Astrocyte (in vitro differentiated cells and primary cell): ENCODE results near the gene CRYAB. TPM values are rescaled to one million over a fixed set of nuclear protein-coding genes. Genes with fewer than 3 reads are reported as not detected.

ENCODE experiments used
- DNase-seq: peaks from one replicate; pipeline ENCODE4 v3.0.0-alpha.2; 2010; ENCODE audit warnings: low read depth
- FAIRE-seq: peaks from 2 replicates; lab custom pipeline; 2011; peaks lifted over from hg19 to GRCh38; lab: Jason Lieb, UNC
- H2AFZ ChIP-seq: 2 replicates; pipeline ENCODE4 v1.6.0; 2012; ENCODE audit warnings: low read depth, low read length, inconsistent platforms
- H3K27ac ChIP-seq: 2 replicates; pipeline ENCODE4 v1.5.1; 2011; ENCODE audit warnings: low read depth, low read length, inconsistent platforms
- H3K27me3 ChIP-seq: 2 replicates; pipeline ENCODE4 v1.6.0; 2011; ENCODE audit warnings: low read length, inconsistent platforms; ENCODE audit not compliant: insufficient read depth
- H3K36me3 ChIP-seq: 2 replicates; pipeline ENCODE4 v1.5.1; 2011; ENCODE audit warnings: low read length, inconsistent platforms; ENCODE audit not compliant: insufficient read depth
- H3K4me1 ChIP-seq: 2 replicates; pipeline ENCODE4 v1.5.1; 2011; ENCODE audit warnings: low read length, inconsistent platforms; ENCODE audit not compliant: insufficient read depth
- H3K4me2 ChIP-seq: 2 replicates; pipeline ENCODE4 v1.6.0; 2012; ENCODE audit warnings: low read length, inconsistent platforms
- H3K4me3 ChIP-seq: 2 replicates; pipeline ENCODE4 v1.5.1; 2011; ENCODE audit warnings: low read depth, mild to moderate bottlenecking, low read length, inconsistent platforms; ENCODE audit not compliant: insufficient read depth
- H3K79me2 ChIP-seq: 2 replicates; pipeline ENCODE4 v1.6.0; 2012; ENCODE audit warnings: mild to moderate bottlenecking, low read length, inconsistent platforms; ENCODE audit not compliant: insufficient read depth
- H3K9ac ChIP-seq: 2 replicates; pipeline ENCODE4 v1.6.0; 2012; ENCODE audit warnings: mild to moderate bottlenecking, low read length, inconsistent platforms
- H3K9me3 ChIP-seq: 2 replicates; pipeline ENCODE4 v1.5.1; 2012; ENCODE audit warnings: low read depth, mild to moderate bottlenecking, low read length, inconsistent platforms; ENCODE audit not compliant: insufficient read depth
- H4K20me1 ChIP-seq: 2 replicates; pipeline ENCODE4 v1.6.0; 2012; ENCODE audit warnings: low read length, inconsistent platforms; ENCODE audit not compliant: insufficient read depth
- H3K27ac Mint-ChIP-seq: one replicate; pipeline ENCODE4 v1.8.0; 2021; ENCODE audit warnings: mild to moderate bottlenecking, mixed read lengths; ENCODE audit not compliant: unreplicated experiment
- H3K27me3 Mint-ChIP-seq: one replicate; pipeline ENCODE4 v1.8.0; 2021; ENCODE audit warnings: low read depth, mixed read lengths; ENCODE audit not compliant: unreplicated experiment
- H3K36me3 Mint-ChIP-seq: one replicate; pipeline ENCODE4 v1.8.0; 2021; ENCODE audit warnings: low read depth, mixed read lengths; ENCODE audit not compliant: unreplicated experiment
- H3K4me1 Mint-ChIP-seq: one replicate; pipeline ENCODE4 v1.8.0; 2021; ENCODE audit warnings: low read depth, mixed read lengths; ENCODE audit not compliant: unreplicated experiment
- H3K4me3 Mint-ChIP-seq: one replicate; pipeline ENCODE4 v1.8.0; 2021; ENCODE audit warnings: mild to moderate bottlenecking, moderate library complexity, mixed read lengths; ENCODE audit not compliant: unreplicated experiment
- H3K9me3 Mint-ChIP-seq: one replicate; pipeline ENCODE4 v1.8.0; 2021; ENCODE audit warnings: mild to moderate bottlenecking, mixed read lengths; ENCODE audit not compliant: unreplicated experiment
- CTCF ChIP-seq: IDR thresholded peaks from 2 replicates; pipeline ENCODE4 v1.5.1; 2011; ENCODE audit warnings: low read depth, mild to moderate bottlenecking, inconsistent platforms, low read length, moderate library complexity; ENCODE audit not compliant: insufficient read depth
- EZH2 ChIP-seq: IDR thresholded peaks from 2 replicates; pipeline ENCODE4 v1.6.1; 2012; ENCODE audit warnings: mild to moderate bottlenecking, low read length, inconsistent platforms; ENCODE audit not compliant: insufficient read depth
- total RNA-seq: library from RNA; stranded (reverse); gene quantifications from 2 replicates; pipeline ENCODE4 v1.2.1, GENCODE V29; 2021

Gene CRYAB
- total RNA-seq, 1 donor from 2014 or later, result 5.7 TPM

- Histone ChIP-seq H2AFZ (no peak overlapping the region), H3K9ac (no peak overlapping the region), H3K79me2 (no peaks in the 10 kb centered on the region), H3K36me3 (no peaks in the 10 kb centered on the region), H3K4me2 (no peak overlapping the region), H3K27ac (no peak overlapping the region), H3K27me3 (no peaks in the 10 kb centered on the region), H3K4me3 (no peak overlapping the region), H3K9me3 (no peaks in the 10 kb centered on the region), H3K4me1 (no peaks in the 10 kb centered on the region), H4K20me1 (peaks cover 4% of the 10 kb centered on the region)
- no peak for DNase-seq
- no peak overlapping the region for H3K27ac Mint-ChIP-seq
- peaks cover 4% of the 10 kb centered on the region for H3K36me3 Mint-ChIP-seq
- H3K9me3 Mint-ChIP-seq, result peaks cover 2% of the 10 kb centered on the region
- no peak for FAIRE-seq
- peaks cover 6% of the 10 kb centered on the region for H3K4me1 Mint-ChIP-seq
- TF ChIP-seq CTCF, result no peak
- TF ChIP-seq EZH2, result no peak
- H3K4me3 Mint-ChIP-seq, result no peak overlapping the region
- no peaks in the 10 kb centered on the region for H3K27me3 Mint-ChIP-seq
Observed at GRCh38 chr11:111957663-111958444, 46.3 kb upstream of the CRYAB start.

GRCh38 chr11:111954154-111954553 is 42.6 kb upstream of the CRYAB start:
- H3K4me3 Mint-ChIP-seq, result no peak overlapping the region

More at GRCh38 chr11:111954154-111954553, 42.6 kb upstream of the CRYAB start:
- Histone ChIP-seq H3K9me3 (no peaks in the 10 kb centered on the region), H3K9ac (no peak overlapping the region), H2AFZ (no peak overlapping the region), H4K20me1 (no peaks in the 10 kb centered on the region), H3K79me2 (no peaks in the 10 kb centered on the region), H3K36me3 (no peaks in the 10 kb centered on the region), H3K27me3 (no peaks in the 10 kb centered on the region), H3K4me1 (no peaks in the 10 kb centered on the region), H3K27ac (no peak overlapping the region), H3K4me3 (no peak overlapping the region), H3K4me2 (no peak overlapping the region)
- H3K4me1 Mint-ChIP-seq, result no peaks in the 10 kb centered on the region
- DNase-seq (no peak), FAIRE-seq (no peak)
- H3K36me3 Mint-ChIP-seq, result peaks cover 4% of the 10 kb centered on the region
- H3K27me3 Mint-ChIP-seq, result no peaks in the 10 kb centered on the region
- TF ChIP-seq EZH2, result no peak
- TF ChIP-seq CTCF, result no peak
- no peak overlapping the region for H3K27ac Mint-ChIP-seq
- H3K9me3 Mint-ChIP-seq, result peaks cover 3% of the 10 kb centered on the region
